ENCODE measurements around the gene RIPOR2.
"Not testable (repeated sequence)": the region's sequence is repeated elsewhere in the genome, so short reads cannot be mapped to it uniquely, and the experiment has no call there.

The RIPOR2 gene

DNA sequence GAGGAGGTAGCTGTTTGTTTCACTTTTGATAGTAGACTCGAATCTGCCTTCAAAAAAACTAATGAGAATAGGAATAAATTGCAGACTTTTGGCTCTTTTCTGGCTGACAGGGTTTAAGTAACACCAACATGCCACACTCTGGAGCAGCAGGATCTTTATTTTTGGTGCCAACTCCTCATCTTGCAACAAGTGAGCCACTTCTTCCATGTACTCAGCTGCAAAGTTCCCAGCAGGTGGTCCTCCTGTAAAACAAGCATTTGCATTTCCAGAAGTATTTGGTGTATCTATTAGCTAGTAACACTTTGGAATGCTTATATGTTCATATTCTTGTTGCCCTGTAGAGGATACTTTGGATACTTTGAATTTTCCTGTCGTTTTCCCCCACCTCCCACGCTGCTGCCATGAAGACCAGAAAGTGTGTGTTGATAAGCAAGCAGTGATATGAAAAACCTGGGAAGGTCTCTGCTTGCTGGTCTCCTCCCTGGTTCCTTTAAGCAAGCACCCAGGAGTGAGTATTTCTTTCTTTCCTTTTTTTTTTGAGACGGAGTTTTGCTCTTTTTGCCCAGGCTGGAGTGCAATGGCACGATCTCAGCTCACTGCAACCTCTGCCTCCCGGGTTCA is 138.1 kb downstream of the RIPOR2 start:
- no peak for DNase-seq

DNA sequence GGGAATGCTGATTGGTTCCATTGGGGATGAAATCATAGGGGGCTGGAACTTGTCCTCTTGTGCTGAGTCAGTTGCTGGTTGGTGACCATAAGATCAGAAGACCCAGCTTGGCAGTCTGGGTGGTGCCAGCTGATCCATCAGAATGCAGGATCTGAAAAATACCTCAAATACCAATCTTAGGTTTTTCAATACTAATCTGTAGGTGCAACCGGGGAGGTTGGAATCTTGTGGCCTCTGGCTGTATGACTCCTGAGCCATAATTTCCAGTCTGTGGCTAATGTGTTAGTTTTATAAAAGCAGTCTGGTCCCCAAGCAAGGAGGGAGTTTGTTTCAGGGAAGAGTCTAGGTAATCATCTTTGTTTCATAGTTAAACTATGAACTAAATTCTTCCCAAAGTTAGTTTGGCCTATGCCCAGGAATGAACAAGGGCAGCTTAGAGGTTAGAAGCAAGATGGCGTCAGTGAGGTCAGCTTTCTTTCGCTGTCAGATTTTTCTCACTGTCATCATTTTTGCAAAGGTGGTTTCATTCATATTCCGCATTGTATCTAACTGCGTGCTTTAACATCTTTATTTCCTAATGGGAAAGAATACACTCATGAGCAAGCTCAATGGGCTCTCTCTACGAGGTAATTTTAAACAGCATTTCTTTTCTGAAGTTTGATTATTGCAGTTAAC is 139.0 kb downstream of the RIPOR2 start:
- no peak for DNase-seq

DNA sequence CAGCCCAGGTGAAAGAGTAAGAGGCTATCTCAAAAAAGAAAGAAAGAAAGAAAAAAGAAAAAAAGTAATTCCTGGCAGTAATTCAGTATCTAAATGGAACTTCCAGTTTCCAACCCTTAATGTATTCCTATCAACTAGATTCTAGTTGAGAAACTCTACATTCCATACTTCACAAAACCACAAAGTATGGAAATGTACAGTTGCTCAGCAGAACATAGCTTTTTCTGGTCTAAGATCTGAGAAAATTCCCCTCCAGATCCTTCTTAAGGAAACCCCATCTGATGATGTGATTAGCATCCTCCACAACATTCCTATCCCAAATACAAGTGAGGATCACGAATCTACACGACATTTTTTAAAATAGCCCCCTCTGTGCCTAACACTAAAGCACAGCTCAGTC is 140.7 kb downstream of the RIPOR2 start:
- no peak for DNase-seq

DNA sequence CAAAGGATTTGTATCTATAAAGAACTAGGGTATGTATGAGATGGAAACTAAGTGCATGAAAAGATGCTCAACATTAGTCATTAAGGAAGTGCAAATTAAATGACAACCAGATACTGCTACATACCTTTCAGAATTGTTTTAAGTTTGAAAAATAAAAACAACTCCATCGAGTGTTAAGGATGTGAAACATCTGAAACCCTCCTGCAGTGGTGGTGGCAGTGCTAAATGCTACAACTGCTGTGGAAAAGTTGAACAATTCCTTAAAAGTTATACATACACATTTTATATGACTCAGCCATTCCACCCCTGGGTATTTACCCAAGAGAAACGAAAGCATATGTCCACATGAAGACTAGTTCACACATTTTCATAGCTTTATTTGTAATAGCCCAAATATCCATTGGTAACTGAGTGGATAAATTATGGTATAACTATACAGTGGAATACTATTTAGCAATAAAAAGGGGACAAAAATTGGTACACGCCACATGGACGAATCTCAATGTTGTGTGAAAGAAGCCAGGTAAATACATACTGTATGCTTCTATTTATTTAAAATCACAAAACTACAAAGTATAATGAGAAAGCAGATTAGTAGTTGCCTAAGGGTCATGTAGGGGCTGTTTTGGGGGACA is 147.6 kb downstream of the RIPOR2 start:
- no peak for DNase-seq

DNA sequence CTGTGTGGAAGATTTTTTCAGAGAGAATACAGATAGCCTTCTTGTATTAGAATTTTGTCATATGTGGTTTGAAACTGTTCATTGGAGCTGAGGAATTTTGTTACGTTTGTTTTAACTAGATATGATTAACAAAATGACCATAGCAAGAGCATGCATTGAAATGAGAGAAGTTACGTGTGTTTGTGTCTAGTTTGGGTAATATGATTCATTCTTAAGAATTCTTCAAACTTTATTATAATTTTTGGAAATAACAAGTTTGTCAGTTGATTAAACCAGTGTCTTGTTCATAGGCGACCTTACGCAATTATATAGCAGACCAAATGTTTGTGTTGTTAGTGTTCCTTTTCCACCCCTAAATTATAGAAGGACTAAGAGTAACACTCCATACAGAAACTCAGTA is 155.6 kb downstream of the RIPOR2 start:
- DNase-seq = no peak

DNA sequence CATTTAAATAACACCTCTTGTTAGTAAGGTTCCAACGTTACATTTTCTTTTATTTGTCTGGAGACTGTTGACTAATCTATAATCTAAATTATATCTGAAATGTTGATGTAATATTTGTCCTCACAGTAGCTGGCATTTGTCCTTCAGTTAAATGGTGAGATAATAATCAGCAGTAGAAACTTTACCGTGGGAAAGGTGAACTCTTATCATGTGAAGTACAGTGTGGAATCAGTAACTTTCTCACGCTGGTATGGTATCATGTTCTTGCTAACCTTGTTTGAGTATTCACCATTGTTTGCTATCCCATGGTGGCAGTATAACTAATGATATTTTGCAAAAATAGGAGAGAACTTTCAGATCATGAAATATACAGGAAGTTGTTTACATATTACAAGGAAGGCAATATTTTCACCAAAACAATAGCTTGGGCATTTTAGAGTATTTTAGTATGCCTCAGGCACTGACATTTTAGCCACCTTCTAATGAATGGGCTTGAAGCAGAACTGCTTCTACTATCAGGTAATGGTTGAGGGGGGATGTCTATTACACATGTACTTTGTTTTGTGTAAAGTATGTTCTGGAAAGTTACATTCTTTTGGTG is 156.2 kb downstream of the RIPOR2 start:
- DNase-seq = no peak

DNA sequence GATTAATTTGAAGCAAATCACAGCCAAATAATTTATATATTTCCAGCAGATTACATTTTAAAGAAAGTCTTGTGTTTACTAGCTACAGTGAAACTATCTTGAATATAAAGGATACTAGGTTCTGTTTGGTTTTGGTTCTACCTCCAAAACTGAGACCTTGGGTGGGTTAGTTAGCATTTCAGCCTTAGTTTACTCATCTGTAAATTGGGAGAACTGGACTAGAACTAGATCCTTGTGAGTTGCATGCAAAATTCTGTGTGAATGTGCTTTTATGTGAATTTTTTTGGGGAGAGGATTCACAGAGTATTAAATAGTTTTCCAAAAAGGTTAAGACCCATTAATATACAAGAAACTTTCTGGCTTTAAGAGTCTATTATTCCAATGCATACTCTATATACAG is 156.9 kb downstream of the RIPOR2 start:
- no peak for DNase-seq

DNA sequence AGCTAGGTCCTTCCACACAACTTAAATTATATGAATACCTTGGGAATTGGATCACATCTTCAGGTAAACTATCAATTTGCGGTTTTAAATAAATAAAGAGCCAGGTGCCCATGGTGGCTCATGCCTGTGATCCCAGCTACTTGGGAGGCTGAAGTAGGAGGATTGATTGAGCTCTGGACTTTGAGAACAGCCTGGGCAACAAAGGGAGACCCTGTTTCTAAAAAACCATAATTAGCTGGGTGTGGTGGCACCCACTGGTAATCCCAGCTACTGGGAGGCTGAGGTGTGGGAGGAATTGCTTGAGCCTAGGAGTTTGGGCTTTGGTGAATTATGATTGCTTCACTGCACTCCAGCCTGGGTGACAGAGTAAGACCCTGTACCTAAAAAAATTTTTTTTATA is 157.6 kb downstream of the RIPOR2 start:
- DNase-seq = no peak

DNA sequence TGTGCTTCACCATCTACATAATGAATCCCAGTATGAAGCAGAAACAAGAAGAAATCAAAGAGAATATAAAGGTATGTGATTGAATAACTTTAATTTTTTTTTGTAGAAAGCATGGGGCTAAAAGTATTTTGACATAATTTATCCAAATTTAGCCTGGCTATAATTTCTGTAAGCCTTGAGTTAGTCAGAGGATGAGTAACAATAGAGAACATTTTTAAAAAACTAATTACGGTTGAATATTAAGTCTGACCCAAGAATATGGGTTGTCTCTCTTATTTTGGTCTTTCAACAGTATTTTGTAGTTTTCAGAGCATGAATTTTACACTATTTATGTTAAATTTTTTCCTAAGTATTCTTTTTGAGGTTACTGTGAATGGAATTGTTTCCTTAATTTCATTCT is 158.5 kb downstream of the RIPOR2 start:
- DNase-seq = no peak

DNA sequence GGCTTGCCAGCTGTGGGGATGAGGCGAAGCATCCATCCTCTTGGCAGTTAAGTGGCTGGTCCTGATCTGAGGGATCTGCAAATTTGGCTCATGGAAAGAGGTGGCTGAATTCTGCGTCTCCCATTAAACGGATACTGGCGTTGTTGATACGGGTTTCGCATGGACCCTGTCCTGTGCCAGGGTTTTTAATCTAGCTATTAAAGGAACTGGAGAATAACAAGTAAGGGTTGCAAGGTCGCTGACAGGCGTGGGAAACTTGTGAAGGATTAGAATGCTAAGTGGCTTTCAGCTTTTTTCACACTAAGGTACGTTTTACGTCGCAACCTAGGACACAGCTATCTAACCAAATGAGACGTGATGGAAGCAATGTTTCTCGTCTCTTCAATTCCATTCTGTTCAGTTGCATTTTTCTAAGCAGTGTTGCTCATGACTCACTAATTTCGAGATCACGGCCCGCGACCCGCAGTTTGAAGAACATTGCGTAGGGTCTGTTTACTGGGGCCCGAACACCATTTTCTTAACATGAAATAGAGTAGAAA is 160.2 kb downstream of the RIPOR2 start:
- no peak for DNase-seq

DNA sequence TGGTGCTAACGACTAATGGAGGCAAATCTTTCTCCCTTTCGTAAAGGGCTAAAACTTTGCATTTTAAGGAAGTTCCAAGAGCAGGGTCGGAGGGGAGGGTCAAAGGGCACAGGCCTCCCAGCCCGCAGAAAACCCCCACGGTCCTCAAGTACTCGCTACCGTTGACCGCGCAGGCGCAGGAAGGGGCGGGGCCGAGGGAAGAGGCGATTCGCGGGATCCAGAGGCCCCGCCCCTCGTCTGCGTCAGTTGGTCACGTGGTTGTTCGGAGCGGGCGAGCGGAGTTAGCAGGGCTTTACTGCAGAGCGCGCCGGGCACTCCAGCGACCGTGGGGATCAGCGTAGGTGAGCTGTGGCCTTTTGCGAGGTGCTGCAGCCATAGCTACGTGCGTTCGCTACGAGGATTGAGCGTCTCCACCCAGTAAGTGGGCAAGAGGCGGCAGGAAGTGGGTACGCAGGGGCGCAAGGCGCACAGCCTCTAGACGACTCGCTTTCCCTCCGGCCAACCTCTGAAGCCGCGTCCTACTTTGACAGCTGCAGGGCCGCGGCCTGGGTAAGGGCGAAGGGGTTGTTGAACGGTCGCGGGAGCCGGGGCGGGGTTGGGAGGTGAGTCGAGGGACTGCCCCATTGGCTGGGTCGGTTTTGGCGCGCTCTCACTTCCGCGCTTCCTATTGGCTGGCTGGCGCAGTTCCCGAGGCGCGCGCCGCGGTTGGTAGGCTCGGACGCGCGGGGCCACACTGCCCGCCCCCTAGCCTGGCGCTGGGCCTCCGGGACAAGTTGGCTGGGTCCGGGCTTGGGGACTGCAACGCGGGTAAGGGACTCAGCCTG is 160.9 kb downstream of the RIPOR2 start, which contains the start of gene GMNN:
Gene GMNN, plus strand, starts transcription at position 242 of the 824 bp plus-strand sequence. CDS start 2,310 bp downstream, outside the sequence.
- DNase-seq = peak; percentile 87

DNA sequence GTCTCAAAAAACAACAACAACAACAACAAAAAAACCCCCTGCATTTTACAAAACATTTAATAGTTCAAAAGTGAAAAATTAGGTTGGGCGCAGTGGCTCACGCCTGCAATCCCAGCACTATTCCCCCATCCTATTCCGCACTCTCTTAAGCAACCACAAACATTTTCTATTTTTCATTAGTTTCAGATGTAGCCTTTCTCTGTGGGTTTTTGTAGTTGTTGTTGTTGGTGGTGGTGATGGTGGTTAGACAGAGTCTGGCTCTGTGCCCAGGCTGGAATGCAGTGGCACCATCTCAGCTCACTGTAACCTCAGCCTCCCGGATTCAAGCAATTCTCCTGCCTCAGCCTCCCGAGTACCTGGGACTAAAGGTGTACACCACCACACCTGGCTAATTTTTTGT is 167.4 kb downstream of the RIPOR2 start:
- no peak for DNase-seq

DNA sequence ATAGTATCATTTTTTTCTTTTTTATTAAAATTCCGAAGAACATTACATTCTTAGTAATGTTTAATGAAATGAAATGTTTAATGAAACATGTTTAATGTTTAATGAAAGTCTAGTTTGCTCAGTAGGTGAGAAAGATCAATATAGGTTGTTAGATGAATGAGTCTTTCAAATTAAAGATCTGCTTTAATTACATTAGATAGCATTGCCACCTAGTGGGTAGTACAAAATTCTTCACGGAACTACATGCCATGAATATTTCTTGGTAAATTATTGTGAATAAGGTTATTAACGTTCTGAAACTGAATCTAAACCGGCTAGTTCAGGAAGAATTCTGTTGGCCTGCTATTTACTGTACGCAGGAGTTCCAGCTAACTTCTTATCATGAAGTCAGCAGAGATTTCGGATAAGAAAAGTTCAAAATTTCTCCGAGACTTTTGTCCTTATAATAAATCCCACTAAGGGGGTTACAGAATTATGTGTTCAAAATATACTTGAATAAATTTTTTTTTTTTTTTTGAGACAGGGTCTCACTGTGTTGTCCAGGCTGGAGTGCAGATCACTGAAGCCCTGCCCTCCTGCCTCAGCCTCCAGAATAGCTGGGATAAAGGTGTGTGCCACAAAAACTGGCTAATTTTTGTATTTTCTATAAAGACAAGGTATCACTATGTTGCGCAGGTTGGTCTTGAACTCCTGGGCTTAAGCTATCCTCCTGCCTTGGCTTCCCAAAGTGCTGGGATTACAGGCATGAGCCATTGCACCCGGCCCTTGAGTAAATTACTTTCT is 168.9 kb downstream of the RIPOR2 start:
- DNase-seq = no peak

DNA sequence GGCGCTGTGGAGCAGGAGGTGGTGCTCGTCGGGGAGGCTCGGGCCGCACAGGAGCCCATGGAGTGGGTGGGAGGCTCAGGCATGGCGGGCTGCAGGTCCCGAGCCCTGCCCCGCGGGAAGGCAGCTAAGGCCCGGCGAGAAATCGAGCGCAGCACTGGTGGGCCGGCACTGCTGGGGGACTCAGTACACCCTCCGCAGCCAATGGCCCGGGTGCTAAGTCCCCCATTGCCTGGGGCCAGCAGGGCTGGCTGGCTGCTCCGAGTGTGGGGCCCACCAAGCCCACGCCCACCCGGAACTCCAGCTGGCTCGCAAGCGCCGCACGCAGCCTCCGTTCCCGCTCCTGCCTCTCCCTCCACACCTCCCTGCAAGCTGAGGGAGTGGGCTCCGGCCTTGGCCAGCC is 169.8 kb downstream of the RIPOR2 start:
- DNase-seq = not testable (repeated sequence)

DNA sequence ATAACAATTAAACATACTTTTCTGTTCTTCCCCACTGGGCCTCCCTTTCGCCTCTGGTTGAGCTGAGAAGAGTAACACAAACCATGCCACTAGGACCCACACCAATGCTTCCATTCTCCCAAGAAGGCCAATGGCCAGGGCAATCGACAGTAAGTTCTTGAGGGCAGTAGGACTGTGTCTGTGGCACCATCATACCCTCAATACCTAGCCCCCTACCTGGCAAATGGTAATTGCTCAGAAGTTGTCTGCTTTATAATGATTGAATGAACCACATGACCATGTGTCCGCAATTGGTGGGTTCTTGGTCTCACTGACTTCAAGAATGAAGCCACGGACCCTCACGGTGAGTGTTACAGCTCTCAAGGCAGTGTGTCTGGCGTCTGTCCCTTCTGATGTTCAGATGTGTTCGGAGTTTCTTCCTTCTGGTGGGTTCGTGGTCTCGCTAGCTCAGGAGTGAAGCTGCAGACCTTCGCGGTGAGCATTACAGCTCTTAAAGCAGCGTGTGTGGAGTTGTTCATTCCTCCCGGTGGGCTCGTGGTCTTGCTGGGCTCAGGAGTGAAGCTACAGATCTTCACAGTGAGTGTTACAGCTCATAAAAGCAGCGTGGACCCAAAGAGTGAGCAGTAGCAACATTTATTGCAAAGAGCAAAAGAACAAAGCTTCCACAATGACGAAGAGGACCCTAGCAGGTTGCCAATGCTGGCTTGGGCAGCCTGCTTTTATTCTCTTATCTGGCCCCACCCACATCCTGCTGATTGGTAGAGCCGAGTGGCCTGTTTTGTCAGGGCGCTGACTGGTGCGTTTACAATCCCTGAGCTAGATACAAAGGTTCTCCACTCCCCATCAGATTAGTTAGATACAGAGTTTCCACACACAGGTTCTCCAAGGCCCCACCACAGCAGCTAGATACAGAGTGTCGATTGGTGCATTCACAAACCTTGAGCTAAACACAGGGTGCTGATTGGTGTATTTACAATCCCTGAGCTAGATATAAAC is 170.6 kb downstream of the RIPOR2 start:
- not testable (repeated sequence) for DNase-seq

DNA sequence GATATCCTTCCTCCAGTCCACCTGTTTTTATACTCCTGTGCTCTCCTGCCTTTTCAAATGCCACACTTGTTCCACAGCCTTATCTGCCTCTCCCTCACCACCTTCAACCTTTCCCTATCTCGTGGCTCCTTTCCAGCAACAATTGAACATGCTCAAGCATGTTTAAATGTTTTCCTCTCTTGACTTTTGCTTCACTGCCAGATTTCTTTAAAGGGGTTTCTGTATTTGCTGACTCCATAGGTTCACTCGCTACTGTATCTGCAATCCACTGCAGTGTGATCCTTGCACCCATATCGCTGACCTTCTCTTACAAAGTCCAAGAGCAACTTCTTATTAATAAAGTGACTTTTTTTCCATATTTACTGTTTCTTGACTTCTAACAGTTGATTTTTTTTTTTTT is 172.2 kb downstream of the RIPOR2 start:
- peak; percentile 35 for DNase-seq

DNA sequence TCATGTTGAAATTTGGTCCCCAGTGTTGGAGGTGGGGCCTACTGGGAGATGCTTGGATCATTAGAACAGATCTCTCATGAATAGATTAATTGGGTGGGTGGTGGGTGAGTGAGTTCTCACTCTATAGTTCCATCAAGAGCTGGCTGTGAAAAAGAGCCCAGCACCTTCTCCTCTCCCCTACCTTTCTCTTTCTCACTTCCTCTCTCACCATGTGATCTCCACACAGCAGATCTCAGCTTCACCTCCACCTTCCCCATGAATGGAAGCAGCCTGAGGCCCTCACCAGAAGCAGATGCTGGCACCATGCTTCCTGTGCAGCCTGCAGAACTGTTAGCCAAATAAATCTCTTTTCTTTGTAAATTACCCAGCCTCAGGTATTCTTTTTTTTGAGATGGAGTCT is 173.9 kb downstream of the RIPOR2 start:
- no peak for DNase-seq

DNA sequence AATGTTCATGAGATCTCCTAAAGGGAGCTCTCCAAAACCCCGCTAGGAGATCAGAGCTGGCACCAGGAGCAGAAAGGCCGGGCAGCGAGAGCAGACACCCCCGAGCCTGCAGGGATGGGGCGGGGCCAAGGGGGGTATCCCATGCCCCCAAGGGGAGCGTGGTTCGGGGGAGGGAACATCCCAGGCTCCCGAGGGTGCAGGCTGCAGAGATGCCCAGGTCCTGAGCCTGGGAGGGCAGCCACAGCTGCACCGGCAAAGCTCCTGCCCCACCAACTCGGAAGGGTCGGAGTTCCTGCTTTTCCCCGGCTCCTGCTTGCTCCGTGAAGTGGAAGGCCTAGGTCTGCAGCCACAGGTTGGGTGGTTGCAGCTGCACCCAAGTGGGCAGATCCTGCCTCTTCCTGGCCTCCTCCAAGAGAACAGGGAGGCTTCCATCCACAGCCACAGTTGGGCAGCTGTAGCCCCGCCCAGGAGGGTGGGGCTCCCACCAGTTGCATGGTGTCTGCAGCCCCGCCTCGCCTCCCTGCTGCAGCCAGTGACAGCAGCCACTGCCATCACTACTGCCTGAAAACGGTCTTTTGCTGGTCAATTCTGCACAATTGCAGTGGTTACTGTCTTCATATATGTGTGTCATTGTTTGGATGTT is 174.4 kb downstream of the RIPOR2 start:
- no peak for DNase-seq

DNA sequence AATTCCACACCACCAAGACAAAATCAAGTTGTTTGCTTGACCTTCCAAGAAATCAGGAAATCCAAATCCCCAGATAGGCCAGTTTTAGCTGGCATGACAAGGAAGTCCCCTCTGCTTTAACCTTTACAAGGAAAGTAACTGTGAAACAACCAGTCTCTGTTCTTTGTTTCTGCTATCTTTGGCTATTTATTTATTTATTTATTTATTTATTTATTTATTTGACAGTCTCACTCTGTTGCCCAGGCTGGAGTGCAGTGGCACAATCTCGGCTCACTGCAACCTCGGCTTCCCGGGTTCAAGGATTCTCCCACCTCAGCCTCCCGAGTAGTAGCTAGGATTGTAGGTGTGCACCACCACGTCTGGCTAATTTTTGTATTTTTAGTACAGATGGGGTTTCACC is 175.6 kb downstream of the RIPOR2 start:
- DNase-seq = no peak

DNA sequence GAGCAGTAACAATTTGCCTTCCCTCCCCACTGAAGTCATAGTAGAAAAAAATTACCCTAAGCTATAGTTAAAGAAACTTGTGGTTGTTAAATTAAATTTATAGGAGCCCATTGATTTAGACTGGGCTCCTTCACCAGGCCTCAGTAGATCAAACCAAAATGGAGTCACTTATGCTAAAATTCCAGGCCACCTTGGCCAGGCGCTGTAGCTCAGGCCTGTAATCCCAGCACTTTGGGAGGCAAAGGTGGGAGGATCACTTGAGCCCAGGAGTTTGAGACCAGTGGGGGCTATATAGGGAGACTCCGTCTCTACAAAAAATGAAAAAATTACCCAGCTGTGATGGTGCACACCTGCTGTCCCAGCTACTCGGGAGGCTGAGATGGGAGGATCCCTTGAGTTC is 176.0 kb downstream of the RIPOR2 start:
- no peak for DNase-seq
